GM12864 (cell line): ENCODE results near the gene B3GALT4.
A peak's percentile ranks its signal among the peaks of the same experiment; 100 is the strongest.

Experiments used
- DNase-seq: peaks from one replicate; pipeline ENCODE4 v3.0.0-alpha.2; 2011; ENCODE audit warnings: low read depth
- H3K4me3 ChIP-seq: 2 replicates; pipeline ENCODE4 v1.5.1; 2011; ENCODE audit warnings: mild to moderate bottlenecking, low read depth, low read length, control low read depth
- CTCF ChIP-seq: IDR thresholded peaks from 2 replicates; pipeline ENCODE4 v1.5.1; 2011; ENCODE audit warnings: low read depth, mild to moderate bottlenecking, moderate library complexity, low read length, control low read depth, inconsistent platforms; ENCODE audit errors: missing control alignments

The B3GALT4 gene

DNA sequence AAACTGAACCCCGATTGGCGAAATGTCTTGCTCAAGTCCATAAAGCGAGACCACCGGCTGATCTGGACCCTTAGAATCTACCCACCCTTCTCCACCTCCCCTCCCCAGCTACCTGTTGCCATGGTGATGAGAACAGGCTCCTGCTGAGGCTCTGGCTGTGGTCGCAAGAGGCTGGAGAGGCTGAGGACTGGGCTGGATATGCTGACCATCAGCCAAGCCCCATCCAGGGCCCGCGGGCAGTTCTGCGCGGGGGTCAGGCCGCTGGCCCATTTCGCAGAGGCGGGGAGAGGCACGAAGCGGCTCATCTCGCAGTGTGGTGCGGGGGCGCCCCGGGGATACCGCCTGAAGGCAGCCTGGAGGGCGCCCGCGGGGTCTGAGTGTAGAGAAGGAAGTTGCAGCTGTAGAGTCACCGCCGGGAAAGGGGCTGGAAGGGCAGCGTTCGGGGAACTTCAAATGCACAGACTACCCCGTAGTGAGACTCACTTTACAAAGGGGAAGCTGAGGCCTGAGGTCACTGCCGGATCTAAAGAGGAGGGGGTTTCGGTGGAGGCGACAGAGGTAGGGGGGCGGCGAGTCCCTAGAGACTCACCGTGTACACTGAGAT, 36.3 kb downstream of the B3GALT4 start:
- no peak for TF ChIP-seq CTCF
- no peak for DNase-seq
- H3K4me3 ChIP-seq: peak overlapping the region; percentile 69

GRCh38 chr6:33313709-33314514, 37.0 kb downstream of the B3GALT4 start, which contains the start of gene TAPBP:
Gene TAPBP, minus strand, starts transcription at chr6:33314078. Its CDS starts 37 bp downstream, at chr6:33314041.
- H3K4me3 ChIP-seq: peak within 1 kb of the TSS; percentile 69
- DNase-seq: peak; percentile 75
- no peak for TF ChIP-seq CTCF

- no peak for TF ChIP-seq CTCF
- peak; percentile 67 for DNase-seq
- peak overlapping the region; percentile 69 for H3K4me3 ChIP-seq
Observed at GRCh38 chr6:33314515-33314942, 37.6 kb downstream of the B3GALT4 start.

DNA sequence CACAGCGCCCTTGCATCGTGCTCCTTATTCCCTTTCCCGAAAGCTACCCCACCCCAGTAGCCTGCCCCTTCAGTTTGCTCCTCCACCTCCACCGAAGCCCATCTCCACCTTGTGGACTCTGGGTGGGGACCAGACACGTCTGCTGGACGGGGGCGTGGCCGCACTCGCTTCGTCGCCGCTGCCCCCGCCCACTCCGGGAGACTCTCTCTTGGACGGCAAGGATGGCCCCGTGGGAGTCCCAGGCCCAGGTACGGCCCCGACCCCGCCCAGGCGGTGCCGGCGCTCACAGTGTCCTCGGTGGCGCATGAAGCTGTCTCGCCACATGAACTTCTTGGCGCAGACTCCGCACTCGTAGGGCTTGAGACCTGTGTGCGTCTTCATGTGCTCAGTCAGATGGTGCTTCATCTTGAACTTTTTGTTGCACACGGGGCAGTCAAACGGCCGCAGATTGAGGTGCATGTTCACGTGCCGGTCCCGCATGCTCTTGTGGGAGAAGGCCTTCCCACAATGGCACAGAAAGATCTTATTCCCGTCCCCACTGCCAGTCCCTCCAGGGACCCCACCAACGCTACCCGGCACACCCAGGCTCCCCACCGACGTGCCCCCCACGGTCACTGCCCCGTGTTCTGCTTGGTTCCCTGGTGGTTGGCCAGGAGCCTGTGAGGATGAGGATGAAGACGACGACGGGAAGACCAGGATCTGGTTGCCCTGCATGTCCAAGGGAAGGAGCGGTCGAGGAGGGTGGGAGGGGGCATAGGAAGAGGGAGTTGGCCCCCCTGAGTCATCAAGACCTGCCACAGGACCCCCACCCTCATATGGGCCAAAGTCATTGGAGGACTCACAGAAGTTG, 38.2 kb downstream of the B3GALT4 start:
- peak overlapping the region; percentile 69 for H3K4me3 ChIP-seq
- no peak for TF ChIP-seq CTCF
- no peak for DNase-seq

DNA sequence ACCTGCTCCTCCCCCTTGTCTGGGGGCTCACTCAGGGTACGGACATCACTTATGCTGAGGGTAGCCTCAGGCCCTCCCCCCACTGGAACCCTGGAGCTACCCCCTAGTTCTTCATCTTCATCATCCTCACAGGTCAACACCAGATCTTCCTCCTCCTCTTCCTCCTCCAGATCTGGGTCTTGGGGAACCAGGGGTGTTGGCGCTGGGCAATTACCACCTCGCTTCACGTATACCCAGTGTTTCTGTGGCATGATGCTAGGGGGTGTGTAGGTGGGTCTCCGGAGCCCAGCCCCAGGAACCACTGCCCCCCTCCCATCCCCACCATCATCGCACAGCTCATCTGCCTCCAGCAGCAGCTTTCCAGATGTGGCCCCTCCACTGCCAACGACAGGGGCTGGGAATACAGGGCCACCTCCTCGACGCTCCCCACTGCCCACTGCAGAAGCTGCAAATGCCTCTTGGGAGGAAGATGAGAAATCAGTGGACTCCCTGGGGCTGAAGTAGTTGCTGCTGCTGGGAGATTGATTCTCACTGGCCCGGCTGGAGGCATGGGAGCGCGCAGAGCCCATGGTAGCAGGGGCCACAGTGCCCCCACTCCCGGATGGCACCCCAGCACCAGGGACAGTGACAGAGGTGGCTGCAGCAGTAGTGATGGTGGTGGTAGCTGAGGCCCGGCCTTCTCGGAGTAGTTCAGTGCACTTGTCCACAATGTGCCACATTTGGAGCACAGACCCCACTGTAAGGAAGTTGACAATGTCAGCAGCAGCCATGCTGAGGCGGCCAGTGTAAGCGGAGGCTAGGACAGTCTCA, 39.1 kb downstream of the B3GALT4 start:
- H3K4me3 ChIP-seq: no peak overlapping the region
- no peak for TF ChIP-seq CTCF

More for the DNA sequence above, 39.1 kb downstream of the B3GALT4 start:
- no peak for DNase-seq
